CD4-positive, alpha-beta T cell (primary cell): ENCODE measurements around the gene CMTM5. TPM values are rescaled to one million over a fixed set of nuclear protein-coding genes. Genes with fewer than 3 reads are reported as not detected.

ENCODE experiments used
- ATAC-seq: fragments of 200-7000 bp; cut with Tn5 transposase; one replicate; pipeline ENCODE4 v1.10.0; 2022; ENCODE audit warnings: mild to moderate bottlenecking; ENCODE audit not compliant: poor library complexity
- CTCF ChIA-PET: fragments of 350-600 bp; sonication (Branson Sonifier 250); formaldehyde crosslinking; loops from one replicate; lab custom pipeline; 2021; ENCODE audit warnings: antibody characterized with exemption, inconsistent platforms; lab: Charles Lee
- POLR2A ChIA-PET: fragments of 350-600 bp; sonication (Branson Sonifier 250); formaldehyde crosslinking; loops from one replicate; lab custom pipeline; 2021; ENCODE audit warnings: antibody characterized with exemption, inconsistent platforms; lab: Charles Lee
- DNase-seq, 14 experiments: peaks; one replicate each; pipeline ENCODE4 v3.0.0-alpha.2; 2013 to 2020; ENCODE audit warnings: mixed read lengths in 2 of 14
- H3K27ac ChIP-seq, 2 donors: one replicate each; pipeline versions ENCODE4 v1.5.1 to v1.7.0; 2013; ENCODE audit warnings: low read length in 2 of 2, low read depth in 1 of 2, mild to moderate bottlenecking in 1 of 2
- H3K27me3 ChIP-seq, 2 experiments: 1 replicate in 1 of 2; 2 replicates in 1 of 2; pipeline versions ENCODE4 v1.6.1 to v1.7.0; 2013; ENCODE audit warnings: low read length in 2 of 2, control low read depth in 1 of 2, mild to moderate bottlenecking in 1 of 2, moderate library complexity in 1 of 2; ENCODE audit not compliant: insufficient read depth in 2 of 2, control insufficient read depth in 1 of 2
- H3K36me3 ChIP-seq: one replicate; pipeline ENCODE4 v1.6.1; 2013; ENCODE audit warnings: low read length, control low read depth; ENCODE audit not compliant: insufficient read depth
- H3K4me1 ChIP-seq: one replicate; pipeline ENCODE4 v1.6.1; 2013; ENCODE audit warnings: low read length, control low read depth; ENCODE audit not compliant: insufficient read depth
- H3K4me3 ChIP-seq: one replicate; pipeline ENCODE4 v1.5.1; 2013; ENCODE audit warnings: mild to moderate bottlenecking, low read length, moderate library complexity
- H3K9me3 ChIP-seq, 2 experiments: 1 replicate in 1 of 2; 2 replicates in 1 of 2; pipeline versions ENCODE4 v1.6.1 to v1.7.0; 2013; ENCODE audit warnings: low read length in 2 of 2, mild to moderate bottlenecking in 2 of 2, control low read depth in 1 of 2, moderate library complexity in 1 of 2; ENCODE audit not compliant: control insufficient read depth in 1 of 2, insufficient read depth in 1 of 2
- H3K27ac Mint-ChIP-seq: one replicate; pipeline ENCODE4 v1.8.0; 2020; ENCODE audit warnings: mixed read lengths
- H3K27me3 Mint-ChIP-seq: one replicate; pipeline ENCODE4 v1.8.0; 2021; ENCODE audit warnings: mixed read lengths
- H3K36me3 Mint-ChIP-seq: one replicate; pipeline ENCODE4 v1.8.0; 2021; ENCODE audit warnings: low read depth, mixed read lengths
- H3K4me1 Mint-ChIP-seq: one replicate; pipeline ENCODE4 v1.8.0; 2021; ENCODE audit warnings: low read depth, mixed read lengths
- H3K4me3 Mint-ChIP-seq: one replicate; pipeline ENCODE4 v1.8.0; 2020; ENCODE audit warnings: mild to moderate bottlenecking, mixed read lengths
- H3K9me3 Mint-ChIP-seq: one replicate; pipeline ENCODE4 v1.8.0; 2020; ENCODE audit warnings: mixed read lengths
- intact Hi-C, 2 experiments: fragments of 100-400 bp; cut with DNase I in 1 of 2; cut with micrococcal nuclease in 1 of 2; formaldehyde crosslinking; loops; one replicate each; pipeline versions ENCODE4 v1.15.1 to v1.9.0; 2023 to 2025; cut with DNase I, micrococcal nuclease
- total RNA-seq, 174 experiments: library from RNA in 2 of 174; stranded (reverse) in 2 of 174; gene quantifications; one replicate each; pipeline ENCODE4 v1.2.3 and lab custom pipeline; 2021 to 2026
- TF ChIP-seq, protein P1 (sequence below): fragments of 200-600 bp; IDR thresholded peaks from one replicate; pipeline ENCODE4 v1.8.0; 2022; ENCODE audit warnings: antibody characterized with exemption, mild to moderate bottlenecking

The CMTM5 gene
- total RNA-seq, 2 experiments from 2014 or later: not detected

DNA sequence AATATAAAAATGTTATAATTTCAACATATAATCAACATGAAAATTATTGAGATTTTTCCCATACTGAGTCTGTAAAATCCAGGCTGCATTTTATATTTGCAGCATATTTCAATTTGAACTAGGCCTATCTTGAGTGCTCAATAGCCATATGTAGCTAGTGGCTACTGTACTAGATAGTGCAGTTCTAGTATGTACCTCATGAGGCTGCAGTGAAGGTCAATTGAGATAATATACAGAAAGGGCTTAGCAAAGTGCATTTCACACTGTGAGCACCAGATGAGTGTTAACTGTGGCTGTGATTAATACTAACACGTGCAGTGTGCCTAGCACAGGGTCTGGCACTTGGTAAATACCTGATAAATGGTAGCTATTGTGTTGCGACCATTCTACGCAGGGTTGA, 18.8 kb upstream of the CMTM5 start:
- DNase-seq (no peak), ATAC-seq (no peak)
- POLR2A ChIA-PET: no interaction called here
- H3K9me3 ChIP-seq: no peaks in the 10 kb centered on the region
- peaks cover under 1% of the 10 kb centered on the region for H3K4me1 ChIP-seq
- peaks cover 4 to 14% of the 10 kb centered on the region in 2 experiments for H3K27me3 ChIP-seq
- no peaks in the 10 kb centered on the region for H3K36me3 ChIP-seq
- peaks cover 2% of the 10 kb centered on the region for H3K4me1 Mint-ChIP-seq
- CTCF ChIA-PET: no interaction called here
- H3K4me3 Mint-ChIP-seq: no peak overlapping the region
- H3K9me3 Mint-ChIP-seq: no peaks in the 10 kb centered on the region
- no peak overlapping the region for H3K27ac ChIP-seq
- TF ChIP-seq, protein P1, sequence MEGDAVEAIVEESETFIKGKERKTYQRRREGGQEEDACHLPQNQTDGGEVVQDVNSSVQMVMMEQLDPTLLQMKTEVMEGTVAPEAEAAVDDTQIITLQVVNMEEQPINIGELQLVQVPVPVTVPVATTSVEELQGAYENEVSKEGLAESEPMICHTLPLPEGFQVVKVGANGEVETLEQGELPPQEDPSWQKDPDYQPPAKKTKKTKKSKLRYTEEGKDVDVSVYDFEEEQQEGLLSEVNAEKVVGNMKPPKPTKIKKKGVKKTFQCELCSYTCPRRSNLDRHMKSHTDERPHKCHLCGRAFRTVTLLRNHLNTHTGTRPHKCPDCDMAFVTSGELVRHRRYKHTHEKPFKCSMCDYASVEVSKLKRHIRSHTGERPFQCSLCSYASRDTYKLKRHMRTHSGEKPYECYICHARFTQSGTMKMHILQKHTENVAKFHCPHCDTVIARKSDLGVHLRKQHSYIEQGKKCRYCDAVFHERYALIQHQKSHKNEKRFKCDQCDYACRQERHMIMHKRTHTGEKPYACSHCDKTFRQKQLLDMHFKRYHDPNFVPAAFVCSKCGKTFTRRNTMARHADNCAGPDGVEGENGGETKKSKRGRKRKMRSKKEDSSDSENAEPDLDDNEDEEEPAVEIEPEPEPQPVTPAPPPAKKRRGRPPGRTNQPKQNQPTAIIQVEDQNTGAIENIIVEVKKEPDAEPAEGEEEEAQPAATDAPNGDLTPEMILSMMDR: no peak
- peaks cover 47% of the 10 kb centered on the region for H3K27me3 Mint-ChIP-seq
- intact Hi-C loops: no loop called here
- no peak overlapping the region for H3K27ac Mint-ChIP-seq
- H3K4me3 ChIP-seq: no peak overlapping the region
- no peaks in the 10 kb centered on the region for H3K36me3 Mint-ChIP-seq

DNA sequence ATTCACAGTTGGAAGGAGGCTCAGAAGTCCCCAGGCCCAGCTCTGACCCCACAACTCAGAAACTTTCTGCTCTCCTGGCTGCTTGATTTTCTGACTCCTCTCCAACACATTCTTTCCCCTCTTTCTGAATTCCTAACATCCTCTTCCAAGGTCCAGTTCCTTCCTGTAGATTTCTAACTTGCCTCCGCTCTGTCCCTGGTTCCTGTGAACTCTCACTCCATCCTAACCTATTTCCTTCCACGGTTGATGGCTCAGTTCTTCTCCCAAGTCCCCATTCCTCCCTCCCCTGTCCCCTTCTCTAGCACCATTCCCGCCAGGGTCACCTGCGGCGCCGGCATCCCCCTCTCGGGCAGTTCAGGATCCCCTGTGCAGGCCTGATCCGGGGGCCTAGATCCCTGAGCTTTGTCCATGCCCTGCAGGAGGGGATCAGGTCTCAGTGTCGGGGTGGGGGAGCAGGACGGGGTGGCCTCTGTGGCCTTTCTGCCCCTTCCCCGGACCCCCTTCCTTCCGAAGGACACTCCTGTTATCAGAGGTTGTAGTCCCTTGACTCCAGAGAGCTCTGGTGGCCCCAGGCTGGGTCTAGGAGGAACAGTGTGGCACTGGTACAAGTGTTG, 18.2 kb upstream of the CMTM5 start:
- intact Hi-C loops: no loop called here
- Mint-ChIP-seq H3K27me3 (peaks cover 45% of the 10 kb centered on the region), H3K4me1 (no peaks in the 10 kb centered on the region), H3K27ac (no peak overlapping the region), H3K9me3 (no peaks in the 10 kb centered on the region), H3K4me3 (no peak overlapping the region), H3K36me3 (no peaks in the 10 kb centered on the region)
- ChIA-PET CTCF (no interaction called here), POLR2A (no interaction called here)
- H3K9me3 ChIP-seq: no peaks in the 10 kb centered on the region
- no peak overlapping the region for H3K27ac ChIP-seq
- no peaks in the 10 kb centered on the region for H3K4me1 ChIP-seq
- DNase-seq (no peak), ATAC-seq (no peak)
- H3K4me3 ChIP-seq: no peak overlapping the region
- no peaks in the 10 kb centered on the region for H3K36me3 ChIP-seq
- TF ChIP-seq, protein P1: no peak
- peaks cover 0 to 9% of the 10 kb centered on the region in 2 experiments for H3K27me3 ChIP-seq

DNA sequence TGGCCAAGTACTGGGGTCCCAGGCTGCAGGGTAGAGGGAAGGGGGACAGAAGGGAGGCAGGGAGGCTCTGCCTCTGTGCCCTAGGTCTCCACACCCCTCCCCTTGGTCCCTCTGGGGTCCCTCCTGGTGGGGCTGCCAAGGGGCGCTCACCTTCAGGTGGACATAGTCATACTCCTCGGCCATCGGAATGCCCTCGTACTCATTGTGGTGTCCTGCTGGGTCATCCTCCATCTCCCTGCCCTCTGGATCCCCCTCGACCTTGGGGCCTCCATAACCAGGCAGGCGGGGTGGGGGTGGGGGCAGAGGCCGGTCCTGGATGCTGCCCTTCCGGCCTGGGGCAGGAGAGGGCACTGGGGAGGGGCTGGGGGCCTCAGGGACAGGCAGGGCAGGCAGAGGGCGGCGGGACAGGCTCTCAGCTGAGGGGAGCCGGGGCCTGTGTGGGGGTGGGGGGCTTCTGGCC, 17.6 kb upstream of the CMTM5 start:
- Mint-ChIP-seq H3K9me3 (no peaks in the 10 kb centered on the region), H3K4me1 (no peaks in the 10 kb centered on the region), H3K27ac (no peak overlapping the region), H3K36me3 (no peaks in the 10 kb centered on the region), H3K4me3 (no peak overlapping the region), H3K27me3 (peaks cover 44% of the 10 kb centered on the region)
- TF ChIP-seq, protein P1: no peak
- peaks cover 3 to 11% of the 10 kb centered on the region in 2 experiments for H3K27me3 ChIP-seq
- H3K27ac ChIP-seq: no peak overlapping the region
- H3K36me3 ChIP-seq: no peaks in the 10 kb centered on the region
- DNase-seq: no peak
- ChIA-PET POLR2A (no interaction called here), CTCF (no interaction called here)
- intact Hi-C loops: no loop called here
- peaks cover 0 to 1% of the 10 kb centered on the region in 2 experiments for H3K9me3 ChIP-seq
- H3K4me3 ChIP-seq: no peak overlapping the region
- no peak for ATAC-seq
- H3K4me1 ChIP-seq: no peaks in the 10 kb centered on the region
